ENCODE measurements around the gene ZBTB6. TPM values are rescaled to one million over a fixed set of nuclear protein-coding genes. Genes with fewer than 3 reads are reported as not detected.

ZBTB6 gene
- total and polyA plus RNA-seq, 9 donors = 5.3 to 13.8 (median 9.5) TPM

- intact Hi-C loops (cut with DNase I) = no loop called here
- WGBS, 3 donors = 73 to 75% (median 74%) methylated on average over 1 of the region's 1 CpG
- H3K27ac ChIP-seq = no peak overlapping the region
Measured at GRCh38 chr9:122946461-122947005, 33.4 kb upstream of the ZBTB6 start.

GRCh38 chr9:122944960-122945888, 32.1 kb upstream of the ZBTB6 start:
- WGBS, 3 donors = 51 to 59% (median 56%) methylated on average over 4 of the region's 4 CpGs
- intact Hi-C loops (cut with DNase I) = no loop called here
- no peaks in the 10 kb centered on the region for H3K9me3 ChIP-seq
- no peak for DNase-seq
- H3K4me3 ChIP-seq = no peak overlapping the region
- H3K27me3 ChIP-seq = no peaks in the 10 kb centered on the region
- H3K36me3 ChIP-seq = no peaks in the 10 kb centered on the region
- H3K4me1 ChIP-seq (ENCODE audit: insufficient read depth) = peaks cover 6% of the 10 kb centered on the region
- no peak for TF ChIP-seq CTCF (IDR thresholded peaks at IDR 0.05)
- no peak for TF ChIP-seq POLR2A (IDR thresholded peaks at IDR 0.05)
- TF ChIP-seq EP300 (IDR thresholded peaks at IDR 0.05) = no peak
- H3K27ac ChIP-seq = no peak overlapping the region

More at GRCh38 chr9:122946461-122947005, 33.4 kb upstream of the ZBTB6 start:
- TF ChIP-seq POLR2A (IDR thresholded peaks at IDR 0.05) (no peak), EP300 (IDR thresholded peaks at IDR 0.05) (no peak), CTCF (IDR thresholded peaks at IDR 0.05) (no peak)
- no peaks in the 10 kb centered on the region for H3K27me3 ChIP-seq
- no peak for DNase-seq
- H3K36me3 ChIP-seq = no peaks in the 10 kb centered on the region
- no peaks in the 10 kb centered on the region for H3K9me3 ChIP-seq
- H3K4me1 ChIP-seq (ENCODE audit: insufficient read depth) = peaks cover 6% of the 10 kb centered on the region
- no peak overlapping the region for H3K4me3 ChIP-seq

- TF ChIP-seq POLR2A (IDR thresholded peaks at IDR 0.05) = no peak
- no peak for TF ChIP-seq EP300 (IDR thresholded peaks at IDR 0.05)
- no peak for TF ChIP-seq CTCF (IDR thresholded peaks at IDR 0.05)
- peaks cover 6% of the 10 kb centered on the region for H3K4me1 ChIP-seq (ENCODE audit: insufficient read depth)
- intact Hi-C loops (cut with DNase I) = no loop called here
- no peak overlapping the region for H3K27ac ChIP-seq
- H3K9me3 ChIP-seq = no peaks in the 10 kb centered on the region
- H3K4me3 ChIP-seq = peak overlapping the region; percentile 86
- WGBS, 3 donors = 3 to 4% (median 4%) methylated on average over 17 of the region's 17 CpGs
- no peaks in the 10 kb centered on the region for H3K36me3 ChIP-seq
- H3K27me3 ChIP-seq = no peaks in the 10 kb centered on the region
- no peak for DNase-seq
Measured at GRCh38 chr9:122941582-122942234, 28.6 kb upstream of the ZBTB6 start.

- intact Hi-C loops (cut with DNase I) = no loop called here
- TF ChIP-seq CTCF (IDR thresholded peaks at IDR 0.05) (no peak), EP300 (IDR thresholded peaks at IDR 0.05) (peak; percentile 24), POLR2A (IDR thresholded peaks at IDR 0.05) (peak; percentile 74)
- Histone ChIP-seq H3K9me3 (no peaks in the 10 kb centered on the region), H3K4me3 (peak within 1 kb of the TSS; percentile 86), H3K27me3 (no peaks in the 10 kb centered on the region), H3K27ac (peak within 1 kb of the TSS; percentile 56 to 69), H3K4me1 (ENCODE audit: insufficient read depth) (peaks cover 6% of the 10 kb centered on the region), H3K36me3 (no peaks in the 10 kb centered on the region)
- peak; percentile 98 to 99 (median 99) for DNase-seq
- WGBS, 3 donors = 0% methylated on average over 26 to 54 of the region's 54 CpGs
Measured at GRCh38 chr9:122940749-122941581, 27.8 kb upstream of the ZBTB6 start, which contains the start of gene RABGAP1. Gene RABGAP1, plus strand, starts transcription at chr9:122941020. Its CDS starts 16,040 bp downstream, at chr9:122957060.
